Measurements from ENCODE around the gene IFTAP. TPM values are rescaled to one million over a fixed set of nuclear protein-coding genes. Genes with fewer than 3 reads are reported as not detected.
"Not testable (repeated sequence)": the region's sequence is repeated elsewhere in the genome, so short reads cannot be mapped to it uniquely, and the experiment has no call there.

Gene IFTAP
- total RNA-seq, 2 donors from 2014 or later = 23.5 to 38.1 TPM

DNA sequence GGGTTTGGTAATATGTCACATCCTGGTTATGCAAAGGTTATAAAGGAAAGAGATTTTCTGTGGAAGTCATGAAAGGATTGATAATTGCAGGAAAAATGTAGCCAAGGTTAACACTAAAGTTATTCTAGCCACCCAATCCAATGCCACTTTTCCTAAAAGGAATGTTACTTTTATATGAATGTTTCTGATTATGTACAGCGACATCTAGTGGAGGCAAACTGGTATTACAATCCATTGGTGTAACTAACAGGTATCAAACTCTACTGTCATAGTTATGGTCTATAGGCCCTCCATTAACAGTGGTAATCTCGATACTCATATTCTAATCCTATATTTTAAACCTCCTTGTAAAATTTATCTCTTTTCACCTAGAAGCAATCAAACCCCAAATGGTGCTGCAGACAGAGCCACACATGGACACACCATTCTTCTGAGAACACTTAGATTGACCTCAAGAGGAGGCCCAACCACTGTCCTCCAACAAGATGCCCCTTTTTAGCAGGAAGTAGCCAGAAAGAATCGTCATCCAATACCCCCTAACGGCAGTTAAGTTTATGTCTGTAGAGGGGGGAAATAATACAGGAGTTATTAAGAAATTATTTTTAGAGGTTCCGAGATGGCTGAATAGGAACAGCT lies 78.6 kb downstream of the IFTAP start:
- DNase-seq (ENCODE audit: low spot score) = peak; percentile 32
- intact Hi-C loops (cut with DNase I) = loop anchor here (5.0 kb wide), 1 partner anchor 111 kb away; no protein-coding TSS in a partner anchor

GRCh38 chr11:36679547-36679946 lies 85.2 kb downstream of the IFTAP start:
- H3K4me1 ChIP-seq (replicated peaks); H3K9me3 ChIP-seq; intact Hi-C loops (cut with DNase I); H3K36me3 ChIP-seq; H3K27ac ChIP-seq; H3K27me3 ChIP-seq (replicated peaks; ENCODE audit: insufficient read depth); H3K4me3 ChIP-seq; DNase-seq (ENCODE audit: low spot score): not testable (repeated sequence)
- WGBS = 89% methylated on average over 6 of the region's 6 CpGs

More for the DNA sequence above, 78.6 kb downstream of the IFTAP start:
- no peak overlapping the region for H3K27ac ChIP-seq
- H3K4me3 ChIP-seq = no peak overlapping the region
- no peaks in the 10 kb centered on the region for H3K36me3 ChIP-seq
- peak; percentile 68 to 94 (median 82) for TF ChIP-seq CTCF (IDR thresholded peaks at IDR 0.05)
- no peak for TF ChIP-seq POLR2AphosphoS5 (IDR thresholded peaks at IDR 0.05)
- no peak for TF ChIP-seq POLR2A (IDR thresholded peaks at IDR 0.05)
- H3K4me1 ChIP-seq (replicated peaks) = no peaks in the 10 kb centered on the region
- WGBS = 66% methylated on average over 5 of the region's 5 CpGs
- H3K27me3 ChIP-seq (replicated peaks; ENCODE audit: insufficient read depth) = no peaks in the 10 kb centered on the region
- no peaks in the 10 kb centered on the region for H3K9me3 ChIP-seq

GRCh38 chr11:36683818-36684217 lies 89.5 kb downstream of the IFTAP start:
- Histone ChIP-seq H3K9me3 (no peaks in the 10 kb centered on the region), H3K27me3 (replicated peaks; ENCODE audit: insufficient read depth) (no peaks in the 10 kb centered on the region), H3K4me1 (replicated peaks) (no peaks in the 10 kb centered on the region), H3K27ac (no peak overlapping the region), H3K36me3 (no peaks in the 10 kb centered on the region), H3K4me3 (no peak overlapping the region)
- DNase-seq (ENCODE audit: low spot score) = no peak
- TF ChIP-seq POLR2A (IDR thresholded peaks at IDR 0.05) = no peak
- no peak for TF ChIP-seq POLR2AphosphoS5 (IDR thresholded peaks at IDR 0.05)
- TF ChIP-seq CTCF (IDR thresholded peaks at IDR 0.05) = no peak
- intact Hi-C loops (cut with DNase I) = no loop called here
- 91% methylated on average over 1 of the region's 1 CpG for WGBS

DNA sequence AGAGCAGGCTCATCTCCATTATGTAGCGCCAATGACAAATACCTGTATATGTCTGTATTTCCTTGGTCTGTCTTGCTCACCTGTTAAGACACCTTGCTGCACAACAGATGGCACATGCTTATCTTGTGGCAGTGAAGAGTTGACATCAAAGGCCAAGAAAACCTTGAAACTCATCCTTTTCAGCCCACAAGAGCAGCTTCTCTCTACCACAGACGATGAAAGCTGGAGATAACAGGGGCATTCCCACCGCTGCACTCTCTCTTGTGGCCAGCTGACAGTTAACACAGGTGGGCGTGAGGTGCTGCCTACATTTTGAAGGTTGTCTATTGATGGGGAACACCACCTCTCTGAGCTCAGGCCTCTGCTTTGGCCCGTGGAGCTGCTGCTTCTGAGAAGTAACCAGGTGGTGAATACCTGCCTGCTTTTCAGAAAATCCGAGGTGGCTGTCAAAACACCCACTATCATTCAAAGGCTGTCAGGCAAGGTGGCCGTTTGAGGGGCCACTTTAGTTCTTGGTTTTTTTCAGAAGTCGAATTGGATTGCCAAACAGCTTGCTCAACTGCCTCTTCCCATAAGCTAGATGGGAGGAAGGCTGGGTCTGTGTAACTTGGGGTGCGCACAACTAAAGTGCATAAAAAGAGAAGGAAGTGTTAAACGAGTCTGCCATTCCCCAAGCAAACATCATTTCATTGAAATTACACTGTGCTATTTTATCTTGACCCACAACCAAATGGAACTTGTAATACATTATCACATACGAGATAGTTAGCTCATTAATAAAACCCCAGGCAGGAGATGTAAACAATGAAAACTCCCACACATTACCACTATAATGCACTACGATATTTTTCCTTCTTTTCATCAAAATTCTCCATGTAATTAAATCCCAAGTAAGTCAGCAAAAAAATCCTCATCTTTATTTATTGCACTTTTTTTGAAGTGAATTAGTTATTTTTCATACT lies 90.8 kb downstream of the IFTAP start:
- Histone ChIP-seq H3K4me3 (no peak overlapping the region), H3K4me1 (replicated peaks) (no peaks in the 10 kb centered on the region), H3K27ac (no peak overlapping the region), H3K27me3 (replicated peaks; ENCODE audit: insufficient read depth) (no peaks in the 10 kb centered on the region), H3K9me3 (no peaks in the 10 kb centered on the region), H3K36me3 (no peaks in the 10 kb centered on the region)
- no peak for TF ChIP-seq CTCF (IDR thresholded peaks at IDR 0.05)
- 65% methylated on average over 12 of the region's 12 CpGs for WGBS
- intact Hi-C loops (cut with DNase I) = no loop called here
- DNase-seq (ENCODE audit: low spot score) = no peak

DNA sequence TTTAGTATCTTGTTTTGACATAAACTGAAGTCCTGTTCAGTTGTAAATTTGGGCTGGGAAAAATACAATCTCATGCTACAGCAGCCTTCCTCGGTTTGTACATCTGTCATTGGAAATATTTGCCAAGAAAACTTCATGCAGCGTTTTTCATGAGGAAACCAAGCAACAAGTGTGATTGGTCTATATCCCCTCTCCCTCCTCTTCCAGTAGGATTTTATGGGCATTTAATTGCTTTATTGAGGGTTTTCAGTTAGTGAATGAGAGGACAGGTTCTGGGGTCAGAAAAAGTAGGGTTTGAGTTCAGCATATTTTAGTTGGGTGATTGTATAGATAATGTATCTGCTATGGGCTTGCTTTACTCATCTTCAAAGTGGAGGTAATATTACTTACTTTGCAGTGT lies 93.8 kb downstream of the IFTAP start:
- intact Hi-C loops (cut with DNase I) = no loop called here
- no peaks in the 10 kb centered on the region for H3K36me3 ChIP-seq

More for the DNA sequence above, 93.8 kb downstream of the IFTAP start:
- Histone ChIP-seq H3K27me3 (replicated peaks; ENCODE audit: insufficient read depth) (no peaks in the 10 kb centered on the region), H3K9me3 (no peaks in the 10 kb centered on the region), H3K4me1 (replicated peaks) (no peaks in the 10 kb centered on the region), H3K4me3 (no peak overlapping the region), H3K27ac (no peak overlapping the region)
- no peak for DNase-seq (ENCODE audit: low spot score)
- no peak for TF ChIP-seq CTCF (IDR thresholded peaks at IDR 0.05)
- no peak for TF ChIP-seq POLR2AphosphoS5 (IDR thresholded peaks at IDR 0.05)
- no peak for TF ChIP-seq POLR2A (IDR thresholded peaks at IDR 0.05)
- WGBS = 13% methylated on average over 2 of the region's 2 CpGs
